Measurements from ENCODE around the gene OCIAD2.
"Not testable (repeated sequence)": the region's sequence is repeated elsewhere in the genome, so short reads cannot be mapped to it uniquely, and the experiment has no call there.

The OCIAD2 gene

GRCh38 chr4:48854982-48855381, 51.6 kb downstream of the OCIAD2 start:
- no peak for DNase-seq (ENCODE audit: low read depth in 2 of 2)

DNA sequence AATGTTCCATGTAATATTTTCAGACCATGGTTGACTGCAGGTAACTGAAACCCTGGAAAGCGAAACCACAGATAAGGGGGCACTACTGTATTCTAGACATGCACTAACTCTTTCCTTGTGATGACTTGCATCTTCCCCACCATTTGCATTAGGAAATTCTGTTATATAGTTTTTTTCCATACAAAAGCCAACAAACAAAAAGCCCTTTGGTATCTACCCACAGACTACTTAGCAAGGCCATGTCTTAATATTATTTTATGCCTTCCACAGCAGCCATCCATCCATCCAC, 52.2 kb downstream of the OCIAD2 start:
- DNase-seq (ENCODE audit: low read depth in 2 of 2) = no peak

GRCh38 chr4:48853604-48854394, 52.8 kb downstream of the OCIAD2 start:
- DNase-seq (ENCODE audit: low read depth in 2 of 2) = no peak

DNA sequence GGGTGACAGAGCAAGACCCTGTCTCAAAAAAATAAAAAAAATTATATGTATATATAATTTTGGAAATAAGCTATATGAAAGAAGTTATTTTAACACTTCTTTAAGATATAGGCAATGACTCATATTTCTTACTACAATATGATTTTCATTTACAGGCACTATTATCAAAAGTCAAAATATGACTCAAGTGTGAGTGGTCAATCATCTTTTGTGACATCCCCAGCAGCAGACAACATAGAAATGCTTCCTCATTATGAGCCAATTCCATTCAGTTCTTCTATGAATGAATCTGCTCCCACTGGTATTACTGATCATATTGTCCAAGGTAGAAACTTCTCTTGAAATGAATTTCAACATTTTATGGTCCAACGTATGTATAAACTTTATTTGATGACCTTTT, 54.9 kb downstream of the OCIAD2 start:
- DNase-seq (ENCODE audit: low read depth in 2 of 2) = no peak

- not testable (repeated sequence) for DNase-seq (ENCODE audit: low read depth in 2 of 2)
These were observed 57.8 kb downstream of the OCIAD2 start for GRCh38 chr4:48848799-48849198.

- no peak for DNase-seq (ENCODE audit: low read depth in 2 of 2)
These were observed 61.7 kb downstream of the OCIAD2 start for GRCh38 chr4:48844843-48845242.

GRCh38 chr4:48841045-48841827, 65.3 kb downstream of the OCIAD2 start:
- DNase-seq (ENCODE audit: low read depth in 2 of 2) = no peak

- DNase-seq (ENCODE audit: low read depth in 2 of 2) = no peak
These were observed 69.9 kb downstream of the OCIAD2 start for GRCh38 chr4:48836658-48837057.
